Sigmoid colon (tissue), 4 donors: Measurements from ENCODE around the gene COX10.

ENCODE experiments used
- EP300 ChIP-seq, 4 donors: sonication (generic); formaldehyde crosslinking; IDR thresholded peaks; one replicate each; pipeline ENCODE4 v1.6.1; 2017; ENCODE audit warnings: antibody characterized with exemption in 4 of 4
- POLR2A ChIP-seq, 2 donors: fragments of 450-650 bp; IDR thresholded peaks; one replicate each; pipeline ENCODE4 v1.6.1; 2016; ENCODE audit warnings: antibody characterized with exemption in 2 of 2, mild to moderate bottlenecking in 2 of 2, moderate library complexity in 2 of 2
- TF ChIP-seq, protein P1 (sequence below), 4 experiments: fragments of 450-650 bp in 3 of 4; fragments of 200-600 bp in 1 of 4; IDR thresholded peaks; one replicate each; pipeline ENCODE4 v1.5.1; 2016 to 2019; ENCODE audit warnings: antibody characterized with exemption in 4 of 4, mild to moderate bottlenecking in 3 of 4, moderate library complexity in 2 of 4

DNA sequence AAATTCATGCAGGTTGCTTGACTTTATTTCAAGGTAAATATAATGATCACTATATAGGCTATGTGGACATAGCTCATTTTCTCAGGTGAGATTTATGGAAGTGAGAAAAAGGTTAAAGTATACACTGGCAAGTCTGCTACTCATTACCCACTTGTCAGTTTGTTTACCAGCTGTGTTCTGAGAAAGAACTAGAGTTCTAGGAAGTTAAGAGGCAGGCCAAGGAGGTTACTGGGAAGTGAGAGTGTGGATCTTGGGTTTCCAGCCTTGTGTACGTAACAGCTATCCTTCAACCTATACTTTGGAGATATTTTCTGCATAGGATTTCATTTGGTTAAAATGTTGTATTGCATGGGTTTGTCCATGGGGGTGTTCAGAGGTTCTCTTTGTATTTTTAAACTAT lies 31.9 kb upstream of the COX10 start:
- no peak for TF ChIP-seq EP300 (IDR thresholded peaks at IDR 0.05)
- TF ChIP-seq, protein P1, sequence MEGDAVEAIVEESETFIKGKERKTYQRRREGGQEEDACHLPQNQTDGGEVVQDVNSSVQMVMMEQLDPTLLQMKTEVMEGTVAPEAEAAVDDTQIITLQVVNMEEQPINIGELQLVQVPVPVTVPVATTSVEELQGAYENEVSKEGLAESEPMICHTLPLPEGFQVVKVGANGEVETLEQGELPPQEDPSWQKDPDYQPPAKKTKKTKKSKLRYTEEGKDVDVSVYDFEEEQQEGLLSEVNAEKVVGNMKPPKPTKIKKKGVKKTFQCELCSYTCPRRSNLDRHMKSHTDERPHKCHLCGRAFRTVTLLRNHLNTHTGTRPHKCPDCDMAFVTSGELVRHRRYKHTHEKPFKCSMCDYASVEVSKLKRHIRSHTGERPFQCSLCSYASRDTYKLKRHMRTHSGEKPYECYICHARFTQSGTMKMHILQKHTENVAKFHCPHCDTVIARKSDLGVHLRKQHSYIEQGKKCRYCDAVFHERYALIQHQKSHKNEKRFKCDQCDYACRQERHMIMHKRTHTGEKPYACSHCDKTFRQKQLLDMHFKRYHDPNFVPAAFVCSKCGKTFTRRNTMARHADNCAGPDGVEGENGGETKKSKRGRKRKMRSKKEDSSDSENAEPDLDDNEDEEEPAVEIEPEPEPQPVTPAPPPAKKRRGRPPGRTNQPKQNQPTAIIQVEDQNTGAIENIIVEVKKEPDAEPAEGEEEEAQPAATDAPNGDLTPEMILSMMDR (IDR thresholded peaks at IDR 0.05): no peak
- no peak for TF ChIP-seq POLR2A (IDR thresholded peaks at IDR 0.05)
